NT2/D1 (cell line): ENCODE data around the gene BCL11B.
"Not testable (repeated sequence)": the region's sequence is repeated elsewhere in the genome, so short reads cannot be mapped to it uniquely, and the experiment has no call there.

Experiments
- SUZ12 ChIP-seq: IDR thresholded peaks from 2 replicates; pipeline ENCODE4 v1.6.1; 2011; ENCODE audit not compliant: insufficient read length, insufficient read depth; ENCODE audit errors: extremely low read depth
- YY1 ChIP-seq: IDR thresholded peaks from 2 replicates; pipeline ENCODE4 v1.6.1; 2011; ENCODE audit not compliant: insufficient read length, insufficient read depth

DNA sequence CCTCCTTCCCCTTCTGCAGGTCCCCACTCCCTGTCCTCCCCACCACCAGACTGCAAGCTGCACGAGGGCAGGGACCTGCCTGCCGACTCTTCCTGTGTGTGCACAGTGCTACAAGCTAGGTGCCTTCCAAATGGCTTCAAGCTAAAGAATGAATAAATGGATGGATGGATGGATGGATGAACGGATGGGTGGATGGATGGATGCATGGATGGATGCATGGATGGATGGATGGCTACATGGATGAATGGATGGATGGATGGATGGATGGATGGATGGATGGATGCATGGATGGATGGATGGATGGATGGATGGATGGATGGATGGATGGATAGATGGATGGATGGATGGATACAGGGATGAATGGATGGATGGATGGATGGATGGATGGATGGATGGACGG lies 43.2 kb downstream of the BCL11B start:
- not testable (repeated sequence) for TF ChIP-seq SUZ12, YY1
